Activated B cell treated with CpG ODN at 0.5 μM for 24 hours (primary cell): ENCODE measurements around the gene EDARADD. TPM values are rescaled to one million over a fixed set of nuclear protein-coding genes. Genes with fewer than 3 reads are reported as not detected.

Experiments used
- ATAC-seq: fragments of 200-7000 bp; cut with Tn5 transposase; one replicate; pipeline ENCODE4 v1.10.0; 2021; ENCODE audit warnings: low read depth, mild to moderate bottlenecking, moderate library complexity
- CTCF ChIA-PET: fragments of 350-600 bp; sonication (Branson Sonifier 250); formaldehyde crosslinking; loops from one replicate; lab custom pipeline; 2021; ENCODE audit warnings: antibody characterized with exemption; lab: Charles Lee
- POLR2A ChIA-PET: fragments of 350-600 bp; sonication (Branson Sonifier 250); formaldehyde crosslinking; loops from one replicate; lab custom pipeline; 2021; ENCODE audit warnings: antibody characterized with exemption; lab: Charles Lee
- DNase-seq: peaks from one replicate; pipeline ENCODE4 v3.0.0; 2022
- H3K27ac Mint-ChIP-seq: one replicate; pipeline ENCODE4 v1.8.0; 2020; ENCODE audit warnings: mixed read lengths
- H3K27me3 Mint-ChIP-seq: one replicate; pipeline ENCODE4 v1.8.0; 2021; ENCODE audit warnings: mixed read lengths
- H3K36me3 Mint-ChIP-seq: one replicate; pipeline ENCODE4 v1.8.0; 2021; ENCODE audit warnings: low read depth, mixed read lengths
- H3K4me1 Mint-ChIP-seq: one replicate; pipeline ENCODE4 v1.8.0; 2021; ENCODE audit warnings: mixed read lengths
- H3K4me3 Mint-ChIP-seq: one replicate; pipeline ENCODE4 v1.8.0; 2020; ENCODE audit warnings: mild to moderate bottlenecking, mixed read lengths
- H3K9me3 Mint-ChIP-seq: one replicate; pipeline ENCODE4 v1.8.0; 2020; ENCODE audit warnings: mixed read lengths
- CTCF ChIP-seq: fragments of 200-600 bp; IDR thresholded peaks from one replicate; pipeline ENCODE4 v1.8.0; 2022; ENCODE audit warnings: antibody characterized with exemption, mild to moderate bottlenecking
- intact Hi-C: fragments of 100-400 bp; cut with micrococcal nuclease; formaldehyde crosslinking; loops from one replicate; pipeline ENCODE4 v1.15.1; 2024
- total RNA-seq: library from RNA; stranded (reverse); gene quantifications from 2 replicates; pipeline ENCODE4 v1.2.3, GENCODE V29; 2022

EDARADD gene
- total RNA-seq, 1 donor from 2014 or later, result not detected

GRCh38 chr1:236492378-236492777, 98.3 kb downstream of the EDARADD start:
- Mint-ChIP-seq H3K36me3 (no peaks in the 10 kb centered on the region), H3K4me3 (no peak overlapping the region), H3K9me3 (no peaks in the 10 kb centered on the region), H3K27me3 (peaks cover 34% of the 10 kb centered on the region), H3K27ac (no peak overlapping the region), H3K4me1 (no peaks in the 10 kb centered on the region)
- ChIA-PET CTCF (interaction anchor here (1.0 to 2.7 kb wide), 2 partner anchors 384 to 387 kb away, joined by 6 to 23 read pairs; no protein-coding TSS in a partner anchor), POLR2A (no interaction called here)
- ATAC-seq (no peak), DNase-seq (no peak)
- intact Hi-C loops, result no loop called here
- TF ChIP-seq CTCF, result no peak

- Mint-ChIP-seq H3K27me3 (peaks cover 37% of the 10 kb centered on the region), H3K4me1 (no peaks in the 10 kb centered on the region), H3K27ac (no peak overlapping the region), H3K4me3 (no peak overlapping the region), H3K36me3 (no peaks in the 10 kb centered on the region), H3K9me3 (no peaks in the 10 kb centered on the region)
- DNase-seq (no peak), ATAC-seq (no peak)
- CTCF ChIA-PET, result no interaction called here
- POLR2A ChIA-PET, result no interaction called here
- no peak for TF ChIP-seq CTCF
- intact Hi-C loops, result no loop called here
Observed at GRCh38 chr1:236494082-236494481, 100.0 kb downstream of the EDARADD start.

GRCh38 chr1:236494586-236495466, 100.7 kb downstream of the EDARADD start:
- Mint-ChIP-seq H3K4me1 (no peaks in the 10 kb centered on the region), H3K4me3 (no peak overlapping the region), H3K9me3 (no peaks in the 10 kb centered on the region), H3K36me3 (no peaks in the 10 kb centered on the region), H3K27ac (no peak overlapping the region), H3K27me3 (peaks cover 34% of the 10 kb centered on the region)
- POLR2A ChIA-PET, result no interaction called here
- CTCF ChIA-PET, result no interaction called here
- no peak for TF ChIP-seq CTCF
- DNase-seq, result no peak
- intact Hi-C loops, result no loop called here
- ATAC-seq, result no peak

- no peaks in the 10 kb centered on the region for H3K36me3 Mint-ChIP-seq
- peaks cover 32% of the 10 kb centered on the region for H3K27me3 Mint-ChIP-seq
- H3K9me3 Mint-ChIP-seq, result no peaks in the 10 kb centered on the region
- H3K4me1 Mint-ChIP-seq, result no peaks in the 10 kb centered on the region
- ChIA-PET POLR2A (no interaction called here), CTCF (no interaction called here)
- TF ChIP-seq CTCF, result no peak
- intact Hi-C loops, result no loop called here
- no peak for DNase-seq
- H3K4me3 Mint-ChIP-seq, result no peak overlapping the region
- no peak overlapping the region for H3K27ac Mint-ChIP-seq
- ATAC-seq, result no peak
Observed at GRCh38 chr1:236495467-236496112, 101.5 kb downstream of the EDARADD start.

GRCh38 chr1:236497908-236498307, 103.8 kb downstream of the EDARADD start:
- no peaks in the 10 kb centered on the region for H3K9me3 Mint-ChIP-seq
- H3K27ac Mint-ChIP-seq, result no peak overlapping the region
- no peaks in the 10 kb centered on the region for H3K36me3 Mint-ChIP-seq
- intact Hi-C loops, result no loop called here
- ChIA-PET CTCF (no interaction called here), POLR2A (no interaction called here)
- no peak for TF ChIP-seq CTCF
- H3K4me1 Mint-ChIP-seq, result peaks cover 7% of the 10 kb centered on the region
- H3K27me3 Mint-ChIP-seq, result peaks cover 13% of the 10 kb centered on the region
- no peak for DNase-seq
- no peak for ATAC-seq
- no peak overlapping the region for H3K4me3 Mint-ChIP-seq
